Panc1 (cell line): ENCODE data around the gene GPR137B.

Experiments used
- TF ChIP-seq, protein P1 (sequence below): fragments of 450-650 bp; IDR thresholded peaks from 2 replicates; pipeline ENCODE4 v1.5.1; 2017; ENCODE audit warnings: mild to moderate bottlenecking
- TF ChIP-seq, protein P2 (sequence below), 2 experiments: IDR thresholded peaks; 2 replicates each; pipeline ENCODE4 v1.6.1; 2011 to 2012; ENCODE audit warnings: low read depth in 2 of 2, control low read depth in 1 of 2, low read length in 1 of 2, mild to moderate bottlenecking in 1 of 2, moderate library complexity in 1 of 2; ENCODE audit not compliant: insufficient read depth in 1 of 2

GRCh38 chr1:236155399-236155767 is 13.0 kb downstream of the GPR137B start:
- TF ChIP-seq, protein P1, sequence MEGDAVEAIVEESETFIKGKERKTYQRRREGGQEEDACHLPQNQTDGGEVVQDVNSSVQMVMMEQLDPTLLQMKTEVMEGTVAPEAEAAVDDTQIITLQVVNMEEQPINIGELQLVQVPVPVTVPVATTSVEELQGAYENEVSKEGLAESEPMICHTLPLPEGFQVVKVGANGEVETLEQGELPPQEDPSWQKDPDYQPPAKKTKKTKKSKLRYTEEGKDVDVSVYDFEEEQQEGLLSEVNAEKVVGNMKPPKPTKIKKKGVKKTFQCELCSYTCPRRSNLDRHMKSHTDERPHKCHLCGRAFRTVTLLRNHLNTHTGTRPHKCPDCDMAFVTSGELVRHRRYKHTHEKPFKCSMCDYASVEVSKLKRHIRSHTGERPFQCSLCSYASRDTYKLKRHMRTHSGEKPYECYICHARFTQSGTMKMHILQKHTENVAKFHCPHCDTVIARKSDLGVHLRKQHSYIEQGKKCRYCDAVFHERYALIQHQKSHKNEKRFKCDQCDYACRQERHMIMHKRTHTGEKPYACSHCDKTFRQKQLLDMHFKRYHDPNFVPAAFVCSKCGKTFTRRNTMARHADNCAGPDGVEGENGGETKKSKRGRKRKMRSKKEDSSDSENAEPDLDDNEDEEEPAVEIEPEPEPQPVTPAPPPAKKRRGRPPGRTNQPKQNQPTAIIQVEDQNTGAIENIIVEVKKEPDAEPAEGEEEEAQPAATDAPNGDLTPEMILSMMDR = no peak
- TF ChIP-seq, protein P2, sequence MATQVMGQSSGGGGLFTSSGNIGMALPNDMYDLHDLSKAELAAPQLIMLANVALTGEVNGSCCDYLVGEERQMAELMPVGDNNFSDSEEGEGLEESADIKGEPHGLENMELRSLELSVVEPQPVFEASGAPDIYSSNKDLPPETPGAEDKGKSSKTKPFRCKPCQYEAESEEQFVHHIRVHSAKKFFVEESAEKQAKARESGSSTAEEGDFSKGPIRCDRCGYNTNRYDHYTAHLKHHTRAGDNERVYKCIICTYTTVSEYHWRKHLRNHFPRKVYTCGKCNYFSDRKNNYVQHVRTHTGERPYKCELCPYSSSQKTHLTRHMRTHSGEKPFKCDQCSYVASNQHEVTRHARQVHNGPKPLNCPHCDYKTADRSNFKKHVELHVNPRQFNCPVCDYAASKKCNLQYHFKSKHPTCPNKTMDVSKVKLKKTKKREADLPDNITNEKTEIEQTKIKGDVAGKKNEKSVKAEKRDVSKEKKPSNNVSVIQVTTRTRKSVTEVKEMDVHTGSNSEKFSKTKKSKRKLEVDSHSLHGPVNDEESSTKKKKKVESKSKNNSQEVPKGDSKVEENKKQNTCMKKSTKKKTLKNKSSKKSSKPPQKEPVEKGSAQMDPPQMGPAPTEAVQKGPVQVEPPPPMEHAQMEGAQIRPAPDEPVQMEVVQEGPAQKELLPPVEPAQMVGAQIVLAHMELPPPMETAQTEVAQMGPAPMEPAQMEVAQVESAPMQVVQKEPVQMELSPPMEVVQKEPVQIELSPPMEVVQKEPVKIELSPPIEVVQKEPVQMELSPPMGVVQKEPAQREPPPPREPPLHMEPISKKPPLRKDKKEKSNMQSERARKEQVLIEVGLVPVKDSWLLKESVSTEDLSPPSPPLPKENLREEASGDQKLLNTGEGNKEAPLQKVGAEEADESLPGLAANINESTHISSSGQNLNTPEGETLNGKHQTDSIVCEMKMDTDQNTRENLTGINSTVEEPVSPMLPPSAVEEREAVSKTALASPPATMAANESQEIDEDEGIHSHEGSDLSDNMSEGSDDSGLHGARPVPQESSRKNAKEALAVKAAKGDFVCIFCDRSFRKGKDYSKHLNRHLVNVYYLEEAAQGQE (IDR thresholded peaks at IDR 0.05; ENCODE audit: insufficient read depth in 1 of 2, low read depth in 2 of 2, low read length in 1 of 2) = no peak
